GM12872 (cell line): Measurements from ENCODE around the gene OR10A2.

Source experiments
- TF ChIP-seq, protein P1 (sequence below): IDR thresholded peaks from 3 replicates; pipeline ENCODE4 v1.5.1; 2011; ENCODE audit warnings: low read depth, mild to moderate bottlenecking, low read length, moderate library complexity; ENCODE audit not compliant: insufficient read depth

OR10A2 gene

DNA sequence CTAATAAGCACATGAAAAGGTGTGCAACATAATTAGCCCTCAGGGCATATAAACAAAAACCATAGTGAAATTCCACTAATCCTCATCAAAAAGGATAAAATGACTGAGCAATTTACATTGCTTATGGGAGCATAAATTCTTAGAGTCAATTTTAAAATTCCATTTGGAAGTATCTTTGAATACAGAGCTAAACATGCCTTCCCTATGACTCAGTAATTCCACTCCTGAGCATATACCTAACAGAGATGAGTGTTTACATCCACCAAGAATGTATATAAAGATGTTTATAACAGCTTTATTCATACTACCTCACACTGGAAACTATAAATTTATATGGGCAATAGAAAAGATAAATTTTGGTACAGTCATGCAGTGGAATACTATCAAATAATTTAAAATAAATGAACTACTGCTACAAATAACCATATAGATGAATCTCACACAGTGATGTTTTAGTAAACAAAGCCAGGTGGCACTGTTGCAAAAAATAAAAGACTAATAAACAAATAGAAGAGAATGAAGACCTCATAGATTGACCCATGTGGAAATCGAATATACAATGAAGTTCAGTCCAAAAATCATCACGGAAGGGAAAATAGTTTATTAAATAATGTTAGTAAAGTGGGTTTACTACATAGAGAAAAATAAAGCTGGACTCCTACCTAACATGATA, 37.6 kb downstream of the OR10A2 start:
- TF ChIP-seq, protein P1, sequence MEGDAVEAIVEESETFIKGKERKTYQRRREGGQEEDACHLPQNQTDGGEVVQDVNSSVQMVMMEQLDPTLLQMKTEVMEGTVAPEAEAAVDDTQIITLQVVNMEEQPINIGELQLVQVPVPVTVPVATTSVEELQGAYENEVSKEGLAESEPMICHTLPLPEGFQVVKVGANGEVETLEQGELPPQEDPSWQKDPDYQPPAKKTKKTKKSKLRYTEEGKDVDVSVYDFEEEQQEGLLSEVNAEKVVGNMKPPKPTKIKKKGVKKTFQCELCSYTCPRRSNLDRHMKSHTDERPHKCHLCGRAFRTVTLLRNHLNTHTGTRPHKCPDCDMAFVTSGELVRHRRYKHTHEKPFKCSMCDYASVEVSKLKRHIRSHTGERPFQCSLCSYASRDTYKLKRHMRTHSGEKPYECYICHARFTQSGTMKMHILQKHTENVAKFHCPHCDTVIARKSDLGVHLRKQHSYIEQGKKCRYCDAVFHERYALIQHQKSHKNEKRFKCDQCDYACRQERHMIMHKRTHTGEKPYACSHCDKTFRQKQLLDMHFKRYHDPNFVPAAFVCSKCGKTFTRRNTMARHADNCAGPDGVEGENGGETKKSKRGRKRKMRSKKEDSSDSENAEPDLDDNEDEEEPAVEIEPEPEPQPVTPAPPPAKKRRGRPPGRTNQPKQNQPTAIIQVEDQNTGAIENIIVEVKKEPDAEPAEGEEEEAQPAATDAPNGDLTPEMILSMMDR = 0 out of 3 replicates have a peak, but pooled peaks have one; percentile 3

DNA sequence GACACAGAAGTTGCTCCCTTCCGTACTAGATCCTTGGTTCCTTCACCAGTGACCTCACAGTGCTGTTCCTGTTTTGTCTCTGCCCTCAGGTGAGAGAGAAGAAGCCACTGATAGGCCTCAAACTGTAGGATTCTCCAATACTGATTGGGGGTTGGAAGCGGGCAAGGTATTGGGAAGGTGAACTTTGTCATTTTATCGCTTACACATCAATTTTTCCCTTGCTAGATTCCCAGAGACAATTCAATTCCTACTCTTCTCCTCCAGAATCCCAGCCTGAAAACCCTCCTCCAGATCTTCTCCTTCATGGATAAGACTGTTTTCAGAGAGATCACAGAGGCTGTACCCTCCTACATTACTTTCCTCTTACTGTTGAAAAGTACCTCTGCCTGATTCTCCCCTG, 48.5 kb downstream of the OR10A2 start:
- TF ChIP-seq, protein P1 = no peak

DNA sequence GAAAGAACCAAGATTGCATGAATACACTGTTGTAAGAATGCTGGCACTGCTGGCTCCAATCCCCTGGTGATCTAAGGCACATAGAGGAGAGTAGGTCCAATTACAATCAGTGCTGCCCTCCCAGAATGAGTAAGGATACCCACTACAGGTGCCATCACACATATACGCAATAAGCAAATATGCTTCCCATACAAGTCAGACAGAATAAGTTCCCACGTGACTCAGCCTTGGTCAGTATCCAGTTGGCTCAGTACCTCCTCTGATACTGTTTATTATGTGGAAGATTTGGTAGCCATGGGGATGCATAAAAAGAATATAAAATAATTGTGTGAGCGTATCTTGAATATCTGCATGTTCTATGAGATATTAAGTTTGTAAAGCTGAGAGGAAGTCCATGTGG, 49.1 kb downstream of the OR10A2 start:
- TF ChIP-seq, protein P1 = no peak

DNA sequence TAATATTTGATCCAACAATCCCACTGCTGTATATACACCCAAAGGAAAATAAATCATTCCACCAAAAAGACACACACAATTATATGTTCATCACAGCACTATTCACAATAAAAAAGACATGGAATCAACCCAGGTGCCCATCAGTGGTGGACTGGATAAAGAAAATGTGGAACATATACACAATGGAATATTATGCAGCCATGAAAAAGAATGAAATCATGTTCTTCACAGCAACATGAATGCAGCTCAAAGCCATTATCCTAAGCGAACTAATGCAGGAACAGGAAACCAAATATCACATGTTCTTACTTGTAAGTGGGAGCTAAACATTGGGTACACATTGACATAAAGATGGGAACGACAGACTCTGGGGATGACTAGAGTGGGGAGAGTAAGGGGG, 56.8 kb downstream of the OR10A2 start:
- TF ChIP-seq, protein P1 = no peak

DNA sequence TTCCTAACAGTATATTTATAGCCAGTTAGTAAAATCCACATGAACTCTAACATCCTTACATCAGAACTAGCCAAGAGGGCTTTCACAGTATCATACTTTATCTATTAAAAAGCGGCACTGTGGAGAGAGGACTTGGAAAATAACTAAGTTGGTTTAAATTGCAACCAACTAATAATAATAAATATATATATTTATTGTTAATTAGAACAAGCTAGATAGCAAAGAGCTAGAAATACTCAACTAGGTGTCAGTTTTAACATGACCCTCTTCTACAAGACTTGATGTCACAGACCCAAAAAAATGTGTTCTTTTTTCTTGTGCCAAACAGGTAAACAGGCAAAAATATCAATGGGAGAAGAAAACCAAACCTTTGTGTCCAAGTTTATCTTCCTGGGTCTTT, 57.8 kb downstream of the OR10A2 start, which contains the start of gene OR2D3:
TSS of gene OR2D3 (plus strand) at position 301 of the 400 bp plus-strand sequence. CDS start at position 301, 0 bp downstream.
- TF ChIP-seq, protein P1 = no peak
